EL (cell line): ENCODE results near the gene CRTC3.
A peak's percentile ranks its signal among the peaks of the same experiment; 100 is the strongest.
"Not testable (repeated sequence)": the region's sequence is repeated elsewhere in the genome, so short reads cannot be mapped to it uniquely, and the experiment has no call there.

ENCODE experiments used
- DNase-seq: peaks from one replicate; pipeline ENCODE4 v3.0.0-alpha.2; 2016

Gene CRTC3, protein sequence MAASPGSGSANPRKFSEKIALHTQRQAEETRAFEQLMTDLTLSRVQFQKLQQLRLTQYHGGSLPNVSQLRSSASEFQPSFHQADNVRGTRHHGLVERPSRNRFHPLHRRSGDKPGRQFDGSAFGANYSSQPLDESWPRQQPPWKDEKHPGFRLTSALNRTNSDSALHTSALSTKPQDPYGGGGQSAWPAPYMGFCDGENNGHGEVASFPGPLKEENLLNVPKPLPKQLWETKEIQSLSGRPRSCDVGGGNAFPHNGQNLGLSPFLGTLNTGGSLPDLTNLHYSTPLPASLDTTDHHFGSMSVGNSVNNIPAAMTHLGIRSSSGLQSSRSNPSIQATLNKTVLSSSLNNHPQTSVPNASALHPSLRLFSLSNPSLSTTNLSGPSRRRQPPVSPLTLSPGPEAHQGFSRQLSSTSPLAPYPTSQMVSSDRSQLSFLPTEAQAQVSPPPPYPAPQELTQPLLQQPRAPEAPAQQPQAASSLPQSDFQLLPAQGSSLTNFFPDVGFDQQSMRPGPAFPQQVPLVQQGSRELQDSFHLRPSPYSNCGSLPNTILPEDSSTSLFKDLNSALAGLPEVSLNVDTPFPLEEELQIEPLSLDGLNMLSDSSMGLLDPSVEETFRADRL

DNA sequence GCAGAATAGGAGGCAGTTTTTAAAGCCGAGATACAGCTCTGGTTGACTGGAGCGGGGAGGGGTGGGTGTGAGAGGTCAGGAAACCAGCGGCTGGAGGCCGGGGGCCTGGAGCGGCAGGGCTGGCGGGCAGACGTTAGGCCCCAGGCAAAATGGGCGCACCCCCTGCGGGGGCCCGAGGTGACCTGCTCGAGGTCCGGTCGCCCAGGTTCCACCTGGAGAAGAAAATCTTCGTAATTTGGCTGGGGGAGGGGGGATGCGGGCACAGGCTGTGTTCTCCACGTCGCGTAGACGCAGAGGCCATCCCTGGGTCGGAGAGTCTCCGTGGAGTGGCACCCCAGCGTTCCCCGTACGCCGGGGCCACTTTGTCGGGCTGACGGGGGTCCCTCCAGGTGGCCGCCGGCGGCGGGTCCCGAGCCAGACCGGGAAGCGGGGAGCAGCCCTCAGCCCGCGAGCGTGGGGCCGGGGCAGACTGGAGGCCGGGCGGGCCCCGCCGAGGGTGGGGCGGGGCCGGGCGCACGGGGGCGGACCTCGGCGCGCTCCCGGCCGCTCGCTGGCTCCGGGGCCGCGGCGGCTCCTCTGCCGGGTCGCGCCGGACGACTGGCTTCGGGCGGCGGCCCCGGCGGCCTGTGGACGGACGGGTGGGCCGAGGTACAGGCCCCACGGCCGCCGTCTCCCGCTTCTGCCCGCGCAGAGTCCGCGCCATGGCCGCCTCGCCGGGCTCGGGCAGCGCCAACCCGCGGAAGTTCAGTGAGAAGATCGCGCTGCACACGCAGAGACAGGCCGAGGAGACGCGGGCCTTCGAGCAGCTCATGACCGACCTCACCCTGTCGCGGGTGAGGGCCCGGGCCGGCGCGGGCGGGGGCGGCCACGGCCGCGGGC lies at the start of gene CRTC3:
Gene CRTC3, plus strand, starts transcription at position 553 of the 879 bp plus-strand sequence. Its CDS starts 149 bp downstream, at position 702.
- peak; percentile 58 for DNase-seq

DNA sequence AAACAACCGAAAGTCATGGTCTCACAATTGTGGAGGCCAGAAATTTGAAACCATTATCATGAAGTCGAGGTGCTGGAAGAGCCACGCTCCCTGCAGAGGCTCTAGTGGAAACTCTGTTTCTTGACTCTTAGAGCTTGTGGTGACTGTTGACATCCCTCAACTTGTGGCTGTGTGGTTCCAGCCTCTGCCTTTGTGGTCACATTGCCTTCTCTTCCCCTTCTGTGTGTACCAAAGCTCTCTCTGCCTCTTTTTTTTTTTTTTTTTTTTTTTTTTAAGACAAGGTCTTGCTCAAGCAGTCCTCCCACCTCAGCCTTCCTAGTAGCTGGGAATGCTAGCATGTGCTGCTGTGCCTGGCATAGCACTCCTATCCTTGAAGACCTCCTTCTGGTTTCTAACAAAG lies 48.7 kb upstream of the CRTC3 start:
- DNase-seq = no peak

DNA sequence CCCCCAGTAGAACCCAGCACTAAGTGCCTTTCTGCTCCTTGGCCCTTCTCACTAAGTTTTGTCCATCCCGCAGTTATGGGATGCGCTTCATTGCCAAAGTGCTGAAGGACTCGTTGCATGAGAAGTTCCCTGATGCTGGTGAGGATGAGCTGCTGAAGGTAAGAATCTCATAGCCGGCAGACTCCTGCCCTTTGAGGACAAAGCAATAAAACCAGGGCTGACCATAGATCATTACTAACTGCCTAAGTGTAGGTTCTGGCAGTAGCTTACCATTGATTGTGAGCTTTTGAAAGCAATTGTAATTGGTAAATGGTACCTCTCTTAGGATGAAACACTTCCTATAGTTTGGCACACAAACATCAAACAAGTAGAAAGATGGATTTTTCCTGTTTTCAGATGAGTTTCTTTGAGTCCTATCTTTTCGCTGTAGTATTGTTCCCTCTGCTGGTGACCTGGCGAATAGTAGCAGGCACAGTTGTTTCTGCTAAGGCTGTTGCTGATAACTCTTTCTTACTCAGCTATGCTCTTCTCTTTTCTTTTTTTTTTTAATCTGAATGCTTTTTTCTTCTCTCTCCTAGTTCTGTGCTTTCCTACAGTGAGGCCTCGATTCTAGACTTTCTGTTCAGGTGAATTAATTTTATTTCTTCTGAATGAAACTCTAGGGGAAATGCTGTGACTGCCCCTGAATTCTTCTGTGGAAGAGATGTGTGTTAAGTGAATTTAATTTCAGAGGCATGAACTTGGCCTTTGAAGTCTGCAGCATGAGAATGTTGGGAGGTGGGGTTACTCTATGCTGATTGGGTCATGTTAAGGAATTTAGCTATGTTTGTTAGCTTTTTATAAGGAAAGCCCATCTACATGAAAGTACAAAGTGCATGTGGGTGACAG lies 47.4 kb upstream of the CRTC3 start:
- peak; percentile 56 for DNase-seq

GRCh38 chr15:90483012-90483307 lies 46.8 kb upstream of the CRTC3 start:
- no peak for DNase-seq

DNA sequence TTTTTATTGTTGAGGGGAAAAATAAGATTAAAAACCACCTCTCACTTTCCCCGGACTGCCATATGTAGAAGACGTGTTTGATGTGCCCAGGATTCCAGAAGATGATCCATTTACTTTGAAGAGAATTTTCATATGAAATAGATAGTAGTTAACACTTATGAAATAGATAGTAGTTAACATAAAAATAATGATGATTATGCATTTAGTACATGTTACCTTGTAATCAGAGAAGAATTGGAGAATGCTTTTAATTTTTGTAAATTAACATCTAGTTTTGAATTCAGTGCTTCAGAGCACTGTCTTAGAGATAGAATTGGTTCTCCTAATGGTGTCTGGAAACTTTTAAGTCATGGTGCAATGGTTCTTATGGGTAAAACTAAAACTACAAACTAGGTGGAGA lies 46.1 kb upstream of the CRTC3 start:
- no peak for DNase-seq

DNA sequence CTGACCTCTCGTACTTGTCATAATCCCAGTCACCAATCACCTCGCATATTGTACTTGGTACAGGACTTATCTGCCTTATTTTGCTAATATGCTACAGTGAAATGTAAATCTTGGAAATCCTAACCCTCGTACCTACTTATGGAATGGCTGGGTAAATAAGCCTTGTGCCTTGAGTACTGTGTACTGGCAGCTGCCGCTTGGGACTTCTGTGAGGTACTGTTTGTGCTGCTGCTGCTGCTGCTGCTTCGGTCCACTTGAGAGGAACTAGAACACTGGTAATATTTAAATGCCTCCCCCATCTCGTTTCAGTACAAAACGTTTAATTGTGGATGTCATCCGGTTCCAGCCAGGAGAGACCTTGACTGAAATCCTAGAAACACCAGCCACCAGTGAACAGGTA lies 42.5 kb upstream of the CRTC3 start:
- DNase-seq = no peak

DNA sequence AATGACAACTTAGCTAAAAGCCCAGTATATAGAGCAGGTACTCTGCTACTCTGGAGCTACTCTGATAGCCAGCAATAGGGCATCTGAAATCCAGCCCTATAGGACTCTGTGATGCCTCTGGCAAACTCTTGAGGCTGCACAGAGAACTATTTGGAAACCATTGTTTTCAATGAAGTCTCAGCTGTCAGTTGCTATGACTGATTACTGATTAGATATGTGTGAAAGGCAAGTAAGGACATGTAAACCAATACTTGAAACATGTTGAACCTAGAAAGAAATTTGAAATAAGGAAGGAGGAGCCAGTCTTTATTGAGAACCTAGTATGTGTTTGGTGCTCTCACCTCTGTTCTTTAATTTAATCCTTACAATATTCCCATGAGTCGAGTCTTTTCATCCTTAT lies 40.2 kb upstream of the CRTC3 start:
- DNase-seq = no peak

GRCh38 chr15:90489944-90490343 lies 39.8 kb upstream of the CRTC3 start:
- DNase-seq = no peak

GRCh38 chr15:90493647-90494046 lies 36.1 kb upstream of the CRTC3 start:
- no peak for DNase-seq

DNA sequence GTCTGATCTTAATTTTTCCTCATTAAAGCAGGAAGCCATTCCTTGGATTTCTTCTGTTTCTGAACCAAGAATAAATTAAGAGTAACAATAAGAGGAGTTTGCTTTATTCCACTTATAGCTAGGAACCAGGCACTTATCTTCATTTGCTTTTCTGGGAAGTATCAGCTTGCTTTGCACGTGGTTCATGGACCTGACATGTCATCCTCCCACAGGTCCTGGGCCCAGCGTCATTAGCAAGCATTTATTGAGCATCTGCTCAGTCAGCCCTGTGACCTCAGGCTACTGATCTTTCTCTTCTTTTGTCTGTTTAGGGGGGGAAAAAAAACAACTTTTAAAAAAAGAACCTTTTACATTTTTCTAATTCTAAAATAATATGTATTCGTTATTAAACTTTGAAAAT lies 34.7 kb upstream of the CRTC3 start:
- DNase-seq = no peak

- DNase-seq = no peak
Measured at GRCh38 chr15:90496791-90497190, 32.9 kb upstream of the CRTC3 start.

- no peak for DNase-seq
Measured at GRCh38 chr15:90497376-90497775, 32.3 kb upstream of the CRTC3 start.

DNA sequence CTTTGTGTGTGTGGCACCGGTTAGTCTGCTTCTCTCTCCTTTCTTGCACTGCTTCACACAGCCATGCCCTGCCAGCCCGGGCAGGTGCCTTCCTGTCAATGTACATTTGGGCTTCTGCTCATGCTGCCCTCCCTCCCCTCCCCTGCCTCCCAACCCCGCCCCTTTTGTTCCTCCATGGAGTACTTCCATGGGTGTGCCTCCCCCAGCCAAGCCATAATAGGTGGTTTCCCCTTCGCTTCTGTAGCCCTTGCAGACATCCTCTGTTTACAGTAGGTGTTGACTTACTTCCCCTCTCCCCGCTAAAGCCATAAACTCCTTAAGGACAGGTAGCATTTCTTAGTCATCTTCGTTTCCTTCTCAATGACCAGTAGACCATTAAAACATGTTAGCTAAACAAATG lies 31.8 kb upstream of the CRTC3 start:
- DNase-seq = no peak

- no peak for DNase-seq
Measured at GRCh38 chr15:90500171-90500570, 29.6 kb upstream of the CRTC3 start.

DNA sequence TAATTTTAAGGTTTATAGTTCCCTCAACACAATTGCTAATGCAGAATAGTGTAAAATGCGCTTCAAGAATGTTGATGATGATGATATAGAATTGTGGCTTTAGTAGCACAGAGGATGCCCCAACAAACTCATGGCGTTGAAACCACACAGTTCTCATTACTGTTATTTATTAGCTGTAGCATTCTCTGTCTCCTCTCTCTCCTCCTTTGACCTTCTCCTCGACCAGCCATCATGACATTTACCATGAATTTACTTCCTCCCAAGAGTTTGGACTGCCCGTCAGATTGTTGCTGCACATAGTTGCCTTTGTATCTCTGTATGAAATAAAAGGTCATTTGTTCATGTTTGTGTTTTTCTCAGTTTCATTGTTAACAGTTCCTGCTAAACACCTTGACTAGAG lies 27.8 kb upstream of the CRTC3 start:
- no peak for DNase-seq

- DNase-seq = not testable (repeated sequence)
Measured at GRCh38 chr15:90510781-90511180, 18.9 kb upstream of the CRTC3 start.

DNA sequence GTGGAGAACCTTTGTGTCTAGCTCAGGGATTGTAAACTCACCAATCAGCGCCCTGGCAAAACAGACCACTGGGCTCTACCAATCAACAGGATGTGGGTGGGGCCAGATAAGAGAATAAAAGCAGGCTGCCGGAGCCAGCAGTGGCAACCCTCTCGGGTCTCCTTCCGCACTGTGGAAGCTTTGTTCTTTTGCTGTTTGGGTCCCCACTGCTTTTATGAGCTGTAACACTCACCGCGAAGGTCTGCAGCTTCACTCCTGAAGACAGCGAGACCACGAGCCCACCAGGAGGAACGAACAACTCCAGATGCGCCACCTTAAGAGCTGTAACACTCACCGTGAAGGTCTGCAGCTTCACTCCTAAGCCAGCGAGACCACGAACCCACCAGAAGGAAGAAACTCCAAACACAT lies 18.5 kb upstream of the CRTC3 start:
- not testable (repeated sequence) for DNase-seq

DNA sequence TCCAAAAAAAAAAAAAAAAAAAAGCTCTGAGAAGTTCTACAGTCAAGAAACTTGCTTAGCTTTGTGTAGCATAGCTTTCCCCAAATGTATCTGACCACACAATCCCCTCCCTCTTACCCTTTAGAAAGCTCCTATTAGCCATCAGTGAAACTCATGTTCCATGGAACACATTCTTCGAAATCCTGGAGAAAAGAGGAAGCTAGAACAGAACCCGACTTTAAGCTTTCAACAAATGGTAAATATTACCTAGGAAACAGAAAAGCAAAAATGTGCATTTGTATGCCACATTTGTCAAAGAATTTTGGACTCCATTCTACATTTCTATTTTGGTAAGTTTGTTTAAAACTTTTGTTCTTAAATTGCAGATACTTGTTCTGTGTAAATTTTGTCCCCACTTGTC lies 17.4 kb upstream of the CRTC3 start:
- DNase-seq = no peak

DNA sequence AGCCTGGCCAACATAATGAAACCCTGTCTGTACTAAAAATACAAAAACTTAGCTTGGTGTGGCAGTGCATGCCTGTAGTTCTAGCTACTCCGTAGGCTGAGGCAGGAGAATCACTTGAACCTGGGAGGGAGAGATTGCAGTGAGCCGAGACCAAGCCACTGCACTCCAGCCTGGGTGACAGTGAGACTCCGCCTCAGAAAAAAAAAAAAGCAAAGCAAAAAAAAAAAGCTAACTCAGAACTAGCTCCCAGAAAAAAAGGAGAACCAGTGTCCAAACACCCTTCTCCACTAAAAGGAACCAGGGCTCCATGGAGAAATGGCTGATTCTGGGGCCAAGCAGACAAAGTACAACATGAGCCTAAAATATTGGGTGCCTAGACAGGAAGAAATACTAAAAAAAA lies 16.7 kb upstream of the CRTC3 start:
- DNase-seq = no peak

DNA sequence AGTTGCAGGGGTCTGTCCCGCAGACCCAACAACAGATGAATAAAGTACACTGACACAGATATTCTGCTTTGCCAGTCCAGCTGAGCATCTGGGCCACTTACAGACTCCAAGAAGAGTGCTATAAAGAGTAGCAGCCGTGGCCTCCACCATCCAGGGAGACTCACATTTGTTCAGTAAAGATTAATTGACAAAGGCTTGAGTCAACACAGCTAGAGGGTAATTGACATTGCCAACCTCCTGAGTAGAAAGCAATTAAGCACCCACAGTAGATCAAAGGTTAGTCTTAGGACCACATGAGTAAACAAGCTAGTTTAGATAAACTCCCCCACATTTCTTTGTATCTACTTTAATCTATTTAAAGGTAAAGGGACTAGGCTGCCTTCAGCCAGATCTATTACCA lies 16.3 kb upstream of the CRTC3 start:
- no peak for DNase-seq

GRCh38 chr15:90513893-90514292 lies 15.8 kb upstream of the CRTC3 start:
- not testable (repeated sequence) for DNase-seq

GRCh38 chr15:90519688-90520087 lies 10.0 kb upstream of the CRTC3 start:
- DNase-seq = peak; percentile 60

DNA sequence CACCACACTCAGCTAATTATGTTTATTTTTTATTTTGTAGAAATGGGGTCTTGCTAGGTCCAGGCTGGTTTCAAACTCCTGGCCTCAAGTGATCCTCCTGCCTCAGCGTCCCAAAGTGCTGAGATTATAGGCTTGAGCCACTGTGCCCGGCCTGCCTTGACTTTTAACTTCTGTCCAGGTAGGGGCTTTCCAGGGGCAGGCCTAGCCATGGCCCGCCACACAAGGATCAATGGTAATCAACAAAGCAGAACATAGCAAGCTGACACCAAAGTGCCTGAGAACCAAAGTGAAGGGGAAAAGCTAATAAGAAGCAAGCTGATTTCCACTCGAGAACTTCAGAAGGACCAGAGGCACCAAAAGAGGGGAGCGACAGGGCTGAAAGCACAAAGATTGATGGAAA lies 9.4 kb upstream of the CRTC3 start:
- DNase-seq = no peak
